HepG2 (cell line): ENCODE measurements around the gene CIAO2B. TPM values are rescaled to one million over a fixed set of nuclear protein-coding genes. Genes with fewer than 3 reads are reported as not detected.
A peak's percentile ranks its signal among the peaks of the same experiment; 100 is the strongest.

Experiments
- ATF1 ChIP-seq: IDR thresholded peaks from 2 replicates; pipeline ENCODE4 v1.6.1; 2016; ENCODE audit warnings: mild to moderate bottlenecking, control low read depth
- HES4 ChIP-seq: sonication (generic); formaldehyde crosslinking; IDR thresholded peaks from 2 replicates; pipeline ENCODE4 v1.9.0; 2021; ENCODE audit warnings: mild to moderate bottlenecking, missing genetic modification reagents, borderline replicate concordance
- KAT8 ChIP-seq: IDR thresholded peaks from 2 replicates; pipeline ENCODE4 v1.6.1; 2016; ENCODE audit warnings: missing genetic modification reagents, missing compliant biosample characterization
- KDM1A ChIP-seq: IDR thresholded peaks from 2 replicates; pipeline ENCODE4 v1.6.1; 2016; ENCODE audit warnings: missing compliant biosample characterization
- KLF12 ChIP-seq: sonication (generic); formaldehyde crosslinking; IDR thresholded peaks from 2 replicates; pipeline ENCODE4 v1.4.0; 2020; ENCODE audit warnings: missing genetic modification reagents, borderline replicate concordance
- KMT2A ChIP-seq: sonication (generic); formaldehyde crosslinking; IDR thresholded peaks from 2 replicates; pipeline ENCODE4 v1.4.0; 2020; ENCODE audit warnings: missing genetic modification reagents
- MEF2D ChIP-seq: sonication (generic); formaldehyde crosslinking; IDR thresholded peaks from 2 replicates; pipeline ENCODE4 v1.5.1; 2020; ENCODE audit warnings: mild to moderate bottlenecking, missing genetic modification reagents
- MZF1 ChIP-seq: sonication (generic); formaldehyde crosslinking; IDR thresholded peaks from 2 replicates; pipeline ENCODE4 v1.8.1; 2023; ENCODE audit warnings: mild to moderate bottlenecking, missing genetic modification reagents, borderline replicate concordance
- RAD51 ChIP-seq: fragments of 450-650 bp; IDR thresholded peaks from 2 replicates; pipeline ENCODE4 v1.6.1; 2016; ENCODE audit warnings: borderline replicate concordance
- RFX5 ChIP-seq: IDR thresholded peaks from 2 replicates; pipeline ENCODE4 v1.6.1; 2011; ENCODE audit warnings: low read depth, low read length, improper control_type of control experiment
- TARDBP ChIP-seq: sonication (generic); formaldehyde crosslinking; IDR thresholded peaks from 2 replicates; pipeline ENCODE4 v1.8.0; 2022; ENCODE audit warnings: mild to moderate bottlenecking, missing genetic modification reagents
- TBX2 ChIP-seq: sonication (generic); formaldehyde crosslinking; IDR thresholded peaks from 2 replicates; pipeline ENCODE4 v1.5.0; 2020; ENCODE audit warnings: missing genetic modification reagents, mild to moderate bottlenecking, borderline replicate concordance
- XRCC5 ChIP-seq: fragments of 200-400 bp; formaldehyde crosslinking; optimal IDR thresholded peaks from 2 replicates; pipeline ENCODE3; 2017; ENCODE audit warnings: mild to moderate bottlenecking, low read length
- ZNF7 ChIP-seq: IDR thresholded peaks from 2 replicates; pipeline ENCODE4 v1.6.1; 2016; ENCODE audit warnings: missing biosample characterization, missing genetic modification reagents
- ZSCAN25 ChIP-seq: sonication (generic); formaldehyde crosslinking; IDR thresholded peaks from 2 replicates; pipeline ENCODE4 v1.8.0; 2022; ENCODE audit warnings: mild to moderate bottlenecking, missing genetic modification reagents
- ZSCAN30 ChIP-seq: sonication (generic); formaldehyde crosslinking; IDR thresholded peaks from 2 replicates; pipeline ENCODE4 v1.5.0; 2020; ENCODE audit warnings: mild to moderate bottlenecking, missing genetic modification reagents
- polyA plus RNA-seq, 8 experiments: library from polyadenylated mRNA; depleted of rRNA in 3 of 8; stranded (reverse) in 7 of 8; unstranded in 1 of 8; fragments of >200 nt; fragmentation: Illumina TruSeq in 4 of 8; extraction: Trizol in 4 of 8; gene quantifications; 2 replicates each; pipeline versions ENCODE4 v1.2.1 to v1.2.3, GENCODE V29; 2011 to 2016; ENCODE audit warnings: low read depth in 4 of 8, missing spikeins in 1 of 8, mixed read lengths in 1 of 8; ENCODE audit not compliant: insufficient read depth in 1 of 8
- total RNA-seq, 5 experiments: library from RNA; depleted of rRNA; stranded (reverse); fragments of >200 nt; fragmentation: Illumina TruSeq; extraction: Trizol; gene quantifications; 2 replicates each; pipeline ENCODE4 v1.2.3, GENCODE V29; 2016; ENCODE audit warnings: low read depth in 1 of 5
- TF ChIP-seq, protein P1 (sequence below): sonication (generic); formaldehyde crosslinking; conservative IDR thresholded peaks from 2 replicates; pipeline ENCODE4 v1.8.0; 2022; ENCODE audit warnings: missing genetic modification reagents
- TF ChIP-seq, protein P2 (sequence below): IDR thresholded peaks from 2 replicates; pipeline ENCODE4 v1.6.1; 2012; ENCODE audit warnings: inconsistent platforms
- TF ChIP-seq, protein P3 (sequence below): sonication (generic); formaldehyde crosslinking; IDR thresholded peaks from one replicate; pipeline ENCODE4 v1.5.1; 2020; ENCODE audit warnings: mild to moderate bottlenecking, missing genetic modification reagents; ENCODE audit errors: not compliant biosample characterization
- TF ChIP-seq, protein P4 (sequence below): sonication (generic); formaldehyde crosslinking; IDR thresholded peaks from 2 replicates; pipeline ENCODE4 v1.5.0; 2020; ENCODE audit warnings: mild to moderate bottlenecking, missing genetic modification reagents

CIAO2B gene
- total and polyA plus RNA-seq, 2 of the 13 experiments (the other 11 are each of a cell fraction or from before 2014, with no cell fraction given) = 157 to 293 TPM

DNA sequence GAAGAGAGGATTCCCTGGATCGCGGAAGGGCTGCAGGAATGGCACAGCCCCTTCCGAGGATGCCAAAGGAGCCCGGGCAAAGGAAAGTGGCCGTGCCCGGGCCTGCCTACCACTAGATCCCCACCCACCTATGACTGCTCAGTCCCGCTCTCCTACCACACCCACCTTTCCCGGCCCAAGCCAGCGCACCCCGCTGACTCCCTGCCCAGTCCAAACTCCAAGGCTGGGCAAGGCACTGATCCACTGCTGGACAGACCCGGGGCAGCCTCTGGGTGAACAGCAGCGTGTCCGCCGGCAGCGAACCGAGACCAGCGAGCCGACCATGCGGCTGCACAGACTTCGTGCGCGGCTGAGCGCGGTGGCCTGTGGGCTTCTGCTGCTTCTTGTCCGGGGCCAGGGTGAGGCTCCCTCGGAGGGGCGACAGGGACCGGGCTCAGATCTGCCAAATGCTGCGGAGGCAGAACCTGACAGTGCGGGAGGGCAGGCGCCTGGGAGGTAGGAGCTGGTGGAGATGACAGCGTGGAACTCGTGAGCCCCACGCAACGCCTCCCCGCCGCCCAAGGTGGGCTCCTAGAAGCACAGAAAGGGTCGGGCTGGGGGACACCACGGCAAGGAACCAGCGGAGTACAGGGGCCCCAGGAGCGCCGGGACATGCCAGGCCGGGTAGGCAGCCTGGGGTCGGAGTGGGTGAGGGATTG lies 1.3 kb upstream of the CIAO2B start, which contains the start of gene CES2 (continued):
- TF ChIP-seq HES4 (peak; percentile 88), TBX2 (peak; percentile 51), ATF1 (CRISPR knock-in tag) (no peak), ZSCAN25 (peak; percentile 83), RAD51 (no peak), MZF1 (CRISPR knock-in tag) (no peak), KDM1A (CRISPR knock-in tag) (no peak), TARDBP (CRISPR knock-in tag) (peak; percentile 81), ZSCAN30 (CRISPR knock-in tag) (no peak), ZNF7 (CRISPR knock-in tag) (no peak), XRCC5 (peak; percentile 22), KMT2A (CRISPR knock-in tag) (peak; percentile 72; the same call in 1 of the 2 replicates), MEF2D (CRISPR knock-in tag) (peak; percentile 65; the same call in 1 of the 2 replicates), KLF12 (CRISPR knock-in tag) (peak; percentile 79; the same call in 1 of the 2 replicates), RFX5 (no peak), KAT8 (CRISPR knock-in tag) (peak; percentile 67)
- TF ChIP-seq, protein P1, sequence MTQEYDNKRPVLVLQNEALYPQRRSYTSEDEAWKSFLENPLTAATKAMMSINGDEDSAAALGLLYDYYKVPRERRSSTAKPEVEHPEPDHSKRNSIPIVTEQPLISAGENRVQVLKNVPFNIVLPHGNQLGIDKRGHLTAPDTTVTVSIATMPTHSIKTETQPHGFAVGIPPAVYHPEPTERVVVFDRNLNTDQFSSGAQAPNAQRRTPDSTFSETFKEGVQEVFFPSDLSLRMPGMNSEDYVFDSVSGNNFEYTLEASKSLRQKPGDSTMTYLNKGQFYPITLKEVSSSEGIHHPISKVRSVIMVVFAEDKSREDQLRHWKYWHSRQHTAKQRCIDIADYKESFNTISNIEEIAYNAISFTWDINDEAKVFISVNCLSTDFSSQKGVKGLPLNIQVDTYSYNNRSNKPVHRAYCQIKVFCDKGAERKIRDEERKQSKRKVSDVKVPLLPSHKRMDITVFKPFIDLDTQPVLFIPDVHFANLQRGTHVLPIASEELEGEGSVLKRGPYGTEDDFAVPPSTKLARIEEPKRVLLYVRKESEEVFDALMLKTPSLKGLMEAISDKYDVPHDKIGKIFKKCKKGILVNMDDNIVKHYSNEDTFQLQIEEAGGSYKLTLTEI = no peak
- TF ChIP-seq, protein P2, sequence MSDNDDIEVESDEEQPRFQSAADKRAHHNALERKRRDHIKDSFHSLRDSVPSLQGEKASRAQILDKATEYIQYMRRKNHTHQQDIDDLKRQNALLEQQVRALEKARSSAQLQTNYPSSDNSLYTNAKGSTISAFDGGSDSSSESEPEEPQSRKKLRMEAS = peak; percentile 87
- TF ChIP-seq, protein P3, sequence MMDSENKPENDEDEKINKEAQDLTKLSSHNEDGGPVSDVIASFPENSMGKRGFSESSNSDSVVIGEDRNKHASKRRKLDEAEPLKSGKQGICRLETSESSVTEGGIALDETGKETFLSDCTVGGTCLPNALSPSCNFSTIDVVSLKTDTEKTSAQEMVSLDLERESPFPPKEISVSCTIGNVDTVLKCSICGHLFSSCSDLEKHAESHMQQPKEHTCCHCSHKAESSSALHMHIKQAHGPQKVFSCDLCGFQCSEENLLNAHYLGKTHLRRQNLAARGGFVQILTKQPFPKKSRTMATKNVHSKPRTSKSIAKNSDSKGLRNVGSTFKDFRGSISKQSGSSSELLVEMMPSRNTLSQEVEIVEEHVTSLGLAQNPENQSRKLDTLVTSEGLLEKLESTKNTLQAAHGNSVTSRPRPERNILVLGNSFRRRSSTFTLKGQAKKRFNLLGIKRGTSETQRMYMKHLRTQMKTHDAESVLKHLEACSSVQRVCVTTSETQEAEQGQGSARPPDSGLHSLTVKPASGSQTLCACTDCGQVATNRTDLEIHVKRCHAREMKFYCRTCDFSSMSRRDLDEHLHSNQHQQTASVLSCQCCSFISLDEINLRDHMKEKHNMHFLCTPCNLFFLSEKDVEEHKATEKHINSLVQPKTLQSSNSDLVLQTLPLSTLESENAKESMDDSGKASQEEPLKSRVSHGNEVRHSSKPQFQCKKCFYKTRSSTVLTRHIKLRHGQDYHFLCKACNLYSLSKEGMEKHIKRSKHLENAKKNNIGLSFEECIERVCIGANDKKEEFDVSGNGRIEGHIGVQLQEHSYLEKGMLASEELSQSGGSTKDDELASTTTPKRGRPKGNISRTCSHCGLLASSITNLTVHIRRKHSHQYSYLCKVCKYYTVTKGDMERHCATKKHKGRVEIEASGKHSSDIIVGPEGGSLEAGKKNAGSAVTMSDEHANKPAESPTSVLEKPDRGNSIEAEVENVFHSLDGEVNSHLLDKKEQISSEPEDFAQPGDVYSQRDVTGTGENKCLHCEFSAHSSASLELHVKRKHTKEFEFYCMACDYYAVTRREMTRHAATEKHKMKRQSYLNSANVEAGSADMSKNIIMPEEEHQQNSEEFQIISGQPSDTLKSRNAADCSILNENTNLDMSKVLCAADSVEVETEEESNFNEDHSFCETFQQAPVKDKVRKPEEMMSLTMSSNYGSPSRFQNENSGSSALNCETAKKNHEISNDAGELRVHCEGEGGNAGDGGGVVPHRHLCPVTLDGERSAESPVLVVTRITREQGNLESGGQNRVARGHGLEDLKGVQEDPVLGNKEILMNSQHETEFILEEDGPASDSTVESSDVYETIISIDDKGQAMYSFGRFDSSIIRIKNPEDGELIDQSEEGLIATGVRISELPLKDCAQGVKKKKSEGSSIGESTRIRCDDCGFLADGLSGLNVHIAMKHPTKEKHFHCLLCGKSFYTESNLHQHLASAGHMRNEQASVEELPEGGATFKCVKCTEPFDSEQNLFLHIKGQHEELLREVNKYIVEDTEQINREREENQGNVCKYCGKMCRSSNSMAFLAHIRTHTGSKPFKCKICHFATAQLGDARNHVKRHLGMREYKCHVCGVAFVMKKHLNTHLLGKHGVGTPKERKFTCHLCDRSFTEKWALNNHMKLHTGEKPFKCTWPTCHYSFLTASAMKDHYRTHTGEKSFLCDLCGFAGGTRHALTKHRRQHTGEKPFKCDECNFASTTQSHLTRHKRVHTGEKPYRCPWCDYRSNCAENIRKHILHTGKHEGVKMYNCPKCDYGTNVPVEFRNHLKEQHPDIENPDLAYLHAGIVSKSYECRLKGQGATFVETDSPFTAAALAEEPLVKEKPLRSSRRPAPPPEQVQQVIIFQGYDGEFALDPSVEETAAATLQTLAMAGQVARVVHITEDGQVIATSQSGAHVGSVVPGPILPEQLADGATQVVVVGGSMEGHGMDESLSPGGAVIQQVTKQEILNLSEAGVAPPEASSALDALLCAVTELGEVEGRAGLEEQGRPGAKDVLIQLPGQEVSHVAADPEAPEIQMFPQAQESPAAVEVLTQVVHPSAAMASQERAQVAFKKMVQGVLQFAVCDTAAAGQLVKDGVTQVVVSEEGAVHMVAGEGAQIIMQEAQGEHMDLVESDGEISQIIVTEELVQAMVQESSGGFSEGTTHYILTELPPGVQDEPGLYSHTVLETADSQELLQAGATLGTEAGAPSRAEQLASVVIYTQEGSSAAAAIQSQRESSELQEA (CRISPR knock-in tag) = peak; percentile 56
- TF ChIP-seq, protein P4, sequence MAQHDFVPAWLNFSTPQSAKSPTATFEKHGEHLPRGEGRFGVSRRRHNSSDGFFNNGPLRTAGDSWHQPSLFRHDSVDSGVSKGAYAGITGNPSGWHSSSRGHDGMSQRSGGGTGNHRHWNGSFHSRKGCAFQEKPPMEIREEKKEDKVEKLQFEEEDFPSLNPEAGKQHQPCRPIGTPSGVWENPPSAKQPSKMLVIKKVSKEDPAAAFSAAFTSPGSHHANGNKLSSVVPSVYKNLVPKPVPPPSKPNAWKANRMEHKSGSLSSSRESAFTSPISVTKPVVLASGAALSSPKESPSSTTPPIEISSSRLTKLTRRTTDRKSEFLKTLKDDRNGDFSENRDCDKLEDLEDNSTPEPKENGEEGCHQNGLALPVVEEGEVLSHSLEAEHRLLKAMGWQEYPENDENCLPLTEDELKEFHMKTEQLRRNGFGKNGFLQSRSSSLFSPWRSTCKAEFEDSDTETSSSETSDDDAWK (CRISPR knock-in tag) = no peak
